Upper lobe of left lung (tissue), 4 donors: Measurements from ENCODE around the gene EPHB2.

Experiments used
- CTCF ChIP-seq, 6 experiments: fragments of 450-650 bp in 4 of 6; fragments of 200-600 bp in 2 of 6; sonication (generic) in 2 of 6; IDR thresholded peaks; one replicate each; pipeline ENCODE4 v1.5.1; 2016 to 2019; ENCODE audit warnings: antibody characterized with exemption in 6 of 6
- POLR2AphosphoS5 ChIP-seq, 2 donors: sonication (generic); formaldehyde crosslinking; IDR thresholded peaks; one replicate each; pipeline ENCODE4 v1.5.1; 2017; ENCODE audit warnings: antibody characterized with exemption in 2 of 2

GRCh38 chr1:22729912-22730311, 19.3 kb downstream of the EPHB2 start:
- TF ChIP-seq CTCF (IDR thresholded peaks at IDR 0.05) (no peak), POLR2AphosphoS5 (IDR thresholded peaks at IDR 0.05) (no peak)
